Measurements from ENCODE around the gene MBD3L2B. TPM values are rescaled to one million over a fixed set of nuclear protein-coding genes. Genes with fewer than 3 reads are reported as not detected.
A peak's percentile ranks its signal among the peaks of the same experiment; 100 is the strongest.
"Not testable (repeated sequence)": the region's sequence is repeated elsewhere in the genome, so short reads cannot be mapped to it uniquely, and the experiment has no call there.

The MBD3L2B gene
- polyA plus RNA-seq, 6 donors from 2014 or later, result not detected

DNA sequence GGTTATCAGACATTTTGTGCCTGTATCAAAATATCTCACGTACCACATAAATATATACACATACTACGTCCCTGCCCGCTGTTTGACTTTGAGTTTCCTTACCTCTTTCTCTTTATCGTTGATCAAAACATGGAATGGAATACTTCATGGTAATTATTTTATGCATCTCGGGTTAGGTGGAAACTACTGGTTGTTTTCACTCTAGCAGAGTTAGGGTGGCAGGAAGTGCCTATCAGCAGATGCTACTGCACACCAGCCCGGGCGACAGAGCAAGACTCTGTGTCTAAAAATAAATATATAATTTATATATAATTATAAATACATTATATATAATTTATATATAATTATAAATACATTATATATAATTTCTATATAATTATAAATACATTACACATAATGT, 31.7 kb upstream of the MBD3L2B start:
- not testable (repeated sequence) for H3K27ac Mint-ChIP-seq; H3K27me3 Mint-ChIP-seq; H3K4me1 Mint-ChIP-seq; ATAC-seq (ENCODE audit: low read depth in 2 of 2); H3K4me3 Mint-ChIP-seq; H3K9me3 Mint-ChIP-seq; H3K36me3 Mint-ChIP-seq; DNase-seq

DNA sequence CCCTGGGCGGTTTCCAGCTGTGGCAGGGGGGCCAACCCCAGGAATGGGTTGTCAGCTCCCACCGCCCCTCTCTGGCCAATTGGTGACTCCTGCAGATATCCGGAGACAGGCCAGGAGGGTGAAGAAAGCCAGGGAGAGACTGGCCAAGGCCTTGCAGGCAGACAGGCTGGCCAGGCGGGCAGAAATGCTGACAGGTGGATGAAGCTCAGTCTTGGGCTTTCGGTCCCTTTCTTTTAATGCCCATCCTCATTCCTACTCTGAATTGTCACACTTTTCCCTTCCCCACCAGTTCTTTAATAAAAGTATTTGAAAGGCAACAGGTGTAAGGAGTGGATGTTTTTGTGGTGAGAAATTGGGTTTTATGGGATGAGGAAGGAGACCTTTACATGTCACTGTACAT, 30.2 kb upstream of the MBD3L2B start:
- DNase-seq; H3K27me3 Mint-ChIP-seq; H3K27ac Mint-ChIP-seq; H3K4me3 Mint-ChIP-seq; H3K9me3 Mint-ChIP-seq; ATAC-seq (ENCODE audit: low read depth in 2 of 2); H3K36me3 Mint-ChIP-seq; H3K4me1 Mint-ChIP-seq: not testable (repeated sequence)

DNA sequence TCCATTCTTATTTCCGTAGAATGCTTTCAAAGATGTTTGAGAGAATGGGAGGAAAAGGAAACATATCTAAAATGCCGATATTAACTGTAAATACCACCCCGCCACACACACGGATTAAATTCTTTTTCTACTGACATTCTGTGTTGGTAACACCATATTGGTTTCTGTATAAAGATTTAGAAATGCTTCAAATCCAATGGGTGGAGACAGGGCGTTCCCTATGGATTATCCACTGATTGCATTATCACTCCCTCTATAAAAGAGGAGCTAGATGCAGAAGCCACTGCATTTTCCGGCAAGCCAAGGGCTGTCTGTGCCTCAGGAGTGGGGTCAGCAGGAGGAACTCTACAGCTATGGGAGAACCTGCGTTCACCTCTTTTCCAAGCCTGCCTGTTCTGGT, 27.8 kb upstream of the MBD3L2B start, which contains the start of gene MBD3L2:
Gene MBD3L2 (plus strand): TSS at position 301 of the 400 bp plus-strand sequence. CDS start 53 bp downstream, at position 354.
- not testable (repeated sequence) for DNase-seq; H3K9me3 Mint-ChIP-seq; ATAC-seq (ENCODE audit: low read depth in 2 of 2); H3K4me1 Mint-ChIP-seq; H3K4me3 Mint-ChIP-seq; H3K27ac Mint-ChIP-seq; H3K27me3 Mint-ChIP-seq; H3K36me3 Mint-ChIP-seq

DNA sequence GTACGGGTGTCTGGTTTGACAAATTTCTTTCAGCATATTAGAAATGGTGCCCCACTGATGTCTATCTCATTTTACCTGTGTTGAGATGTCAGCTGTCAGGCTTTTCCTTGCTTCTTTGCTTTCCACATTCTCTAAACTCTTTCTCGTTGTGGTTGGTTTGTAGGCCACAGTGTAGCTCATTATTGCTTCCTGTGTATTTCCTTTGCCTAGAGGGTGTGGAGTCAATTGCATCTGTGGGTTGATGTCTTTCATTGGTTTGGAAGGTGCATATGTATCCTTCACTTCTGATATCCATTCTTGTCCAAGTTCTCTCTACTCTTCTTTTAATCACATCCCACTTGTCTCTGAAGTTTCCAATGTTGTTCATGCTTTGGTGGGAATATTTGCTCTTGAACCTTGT, 20.3 kb upstream of the MBD3L2B start:
- DNase-seq; H3K9me3 Mint-ChIP-seq; H3K4me1 Mint-ChIP-seq; H3K27me3 Mint-ChIP-seq; ATAC-seq (ENCODE audit: low read depth in 2 of 2); H3K4me3 Mint-ChIP-seq; H3K27ac Mint-ChIP-seq; H3K36me3 Mint-ChIP-seq: not testable (repeated sequence)

DNA sequence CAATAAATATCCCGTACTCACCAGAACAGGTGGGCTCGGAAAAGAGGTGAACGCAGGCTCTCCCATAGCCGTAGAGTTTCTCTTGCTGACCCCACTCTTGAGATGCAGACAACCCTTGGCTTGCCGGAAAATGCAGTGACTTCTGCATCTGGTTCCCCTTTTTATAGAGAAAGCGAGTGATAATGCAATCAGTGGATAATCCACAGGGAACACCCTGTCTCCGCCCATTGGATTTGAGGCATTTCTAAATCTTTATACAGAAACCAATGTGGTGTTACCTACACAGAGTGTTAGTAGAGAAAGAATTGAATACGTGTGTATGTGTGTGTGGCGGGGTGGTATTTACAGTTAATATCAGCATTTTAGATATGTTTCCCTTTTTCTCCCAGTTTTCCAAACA, 18.8 kb upstream of the MBD3L2B start, which contains the start of gene MBD3L4:
Gene MBD3L4 (minus strand): TSS at position 101 of the 400 bp plus-strand sequence. CDS start 35 bp downstream, at position 66.
- H3K4me1 Mint-ChIP-seq; H3K9me3 Mint-ChIP-seq; H3K4me3 Mint-ChIP-seq; ATAC-seq (ENCODE audit: low read depth in 2 of 2); H3K27me3 Mint-ChIP-seq; DNase-seq; H3K36me3 Mint-ChIP-seq; H3K27ac Mint-ChIP-seq: not testable (repeated sequence)

DNA sequence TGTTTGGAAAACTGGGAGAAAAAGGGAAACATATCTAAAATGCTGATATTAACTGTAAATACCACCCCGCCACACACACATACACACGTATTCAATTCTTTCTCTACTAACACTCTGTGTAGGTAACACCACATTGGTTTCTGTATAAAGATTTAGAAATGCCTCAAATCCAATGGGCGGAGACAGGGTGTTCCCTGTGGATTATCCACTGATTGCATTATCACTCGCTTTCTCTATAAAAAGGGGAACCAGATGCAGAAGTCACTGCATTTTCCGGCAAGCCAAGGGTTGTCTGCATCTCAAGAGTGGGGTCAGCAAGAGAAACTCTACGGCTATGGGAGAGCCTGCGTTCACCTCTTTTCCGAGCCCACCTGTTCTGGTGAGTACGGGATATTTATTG, 9.0 kb upstream of the MBD3L2B start, which contains the start of gene MBD3L5:
Gene MBD3L5 (plus strand): TSS at position 301 of the 400 bp plus-strand sequence. CDS start 34 bp downstream, at position 335.
- ATAC-seq (ENCODE audit: low read depth in 2 of 2); H3K4me1 Mint-ChIP-seq; H3K9me3 Mint-ChIP-seq; H3K27me3 Mint-ChIP-seq; H3K27ac Mint-ChIP-seq; H3K4me3 Mint-ChIP-seq; H3K36me3 Mint-ChIP-seq; DNase-seq: not testable (repeated sequence)

DNA sequence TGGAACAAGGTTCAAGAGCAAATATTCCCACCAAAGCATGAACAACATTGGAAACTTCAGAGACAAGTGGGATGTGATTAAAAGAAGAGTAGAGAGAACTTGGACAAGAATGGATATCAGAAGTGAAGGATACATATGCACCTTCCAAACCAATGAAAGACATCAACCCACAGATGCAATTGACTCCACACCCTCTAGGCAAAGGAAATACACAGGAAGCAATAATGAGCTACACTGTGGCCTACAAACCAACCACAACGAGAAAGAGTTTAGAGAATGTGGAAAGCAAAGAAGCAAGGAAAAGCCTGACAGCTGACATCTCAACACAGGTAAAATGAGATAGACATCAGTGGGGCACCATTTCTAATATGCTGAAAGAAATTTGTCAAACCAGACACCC, 7.6 kb upstream of the MBD3L2B start:
- ATAC-seq (ENCODE audit: low read depth in 2 of 2); H3K4me3 Mint-ChIP-seq; DNase-seq: not testable (repeated sequence)

DNA sequence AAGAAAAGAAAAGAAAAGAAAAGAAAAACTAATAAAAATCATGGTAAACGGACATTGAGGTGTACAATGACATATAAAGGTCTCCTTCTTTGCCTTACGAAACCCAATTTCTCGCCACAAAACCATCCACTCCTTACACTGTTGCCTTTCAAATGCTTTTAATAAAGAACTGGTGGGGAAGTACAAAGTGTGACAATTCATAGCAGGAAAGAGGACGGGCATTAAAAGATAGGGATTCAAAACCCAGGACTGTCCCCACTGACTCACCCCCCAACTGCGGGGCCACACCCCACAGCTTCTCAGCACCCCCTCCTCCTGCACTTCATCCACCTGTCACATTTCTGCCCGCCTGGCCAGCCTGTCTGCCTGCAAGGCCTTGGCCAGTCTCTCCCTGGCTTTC, 2.4 kb downstream of the MBD3L2B start:
- ATAC-seq (ENCODE audit: low read depth in 2 of 2) (no peak), DNase-seq (no peak)
- Mint-ChIP-seq H3K9me3 (no peaks in the 10 kb centered on the region), H3K27me3 (peaks cover 0 to 6% (median 5%) of the 10 kb centered on the region in 3 donors), H3K27ac (no peak overlapping the region), H3K4me1 (peaks cover 0 to 2% (median under 1%) of the 10 kb centered on the region in 3 donors), H3K4me3 (no peak overlapping the region), H3K36me3 (no peaks in the 10 kb centered on the region)

More for the DNA sequence above, 7.6 kb upstream of the MBD3L2B start:
- H3K9me3 Mint-ChIP-seq, H3K36me3 Mint-ChIP-seq, H3K27me3 Mint-ChIP-seq, H3K4me1 Mint-ChIP-seq, H3K27ac Mint-ChIP-seq: not testable (repeated sequence)

DNA sequence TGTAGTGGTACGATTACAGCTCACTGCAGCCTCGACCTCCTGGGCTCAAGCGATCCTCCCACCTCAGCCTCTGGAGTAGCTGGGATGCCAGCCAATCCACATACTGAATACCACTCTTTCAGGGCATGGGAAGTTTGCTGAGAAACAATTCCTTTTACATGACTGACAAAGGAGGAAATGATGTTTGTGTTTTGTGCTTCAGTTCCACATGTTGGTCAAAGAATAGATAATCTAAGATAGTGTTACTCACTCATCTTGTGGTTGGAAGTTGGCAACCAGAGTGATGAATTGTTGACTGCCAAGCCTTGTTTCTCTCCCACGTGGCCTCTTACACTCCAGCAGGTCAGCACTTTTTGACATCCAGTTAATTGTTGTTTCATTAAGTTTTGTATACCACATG, 7.6 kb downstream of the MBD3L2B start:
- Mint-ChIP-seq H3K36me3 (no peaks in the 10 kb centered on the region), H3K4me1 (peaks cover 0 to 11% (median 5%) of the 10 kb centered on the region in 3 donors), H3K4me3 (no peak overlapping the region), H3K27me3 (peaks cover 0 to 18% (median 5%) of the 10 kb centered on the region in 3 donors), H3K27ac (peak overlapping the region in 3 of 6 donors; percentile 8 to 66 (median 20)), H3K9me3 (no peaks in the 10 kb centered on the region)
- peak in 1 of 2 donors; percentile 56 for ATAC-seq (ENCODE audit: low read depth in 2 of 2)
- DNase-seq, result no peak

DNA sequence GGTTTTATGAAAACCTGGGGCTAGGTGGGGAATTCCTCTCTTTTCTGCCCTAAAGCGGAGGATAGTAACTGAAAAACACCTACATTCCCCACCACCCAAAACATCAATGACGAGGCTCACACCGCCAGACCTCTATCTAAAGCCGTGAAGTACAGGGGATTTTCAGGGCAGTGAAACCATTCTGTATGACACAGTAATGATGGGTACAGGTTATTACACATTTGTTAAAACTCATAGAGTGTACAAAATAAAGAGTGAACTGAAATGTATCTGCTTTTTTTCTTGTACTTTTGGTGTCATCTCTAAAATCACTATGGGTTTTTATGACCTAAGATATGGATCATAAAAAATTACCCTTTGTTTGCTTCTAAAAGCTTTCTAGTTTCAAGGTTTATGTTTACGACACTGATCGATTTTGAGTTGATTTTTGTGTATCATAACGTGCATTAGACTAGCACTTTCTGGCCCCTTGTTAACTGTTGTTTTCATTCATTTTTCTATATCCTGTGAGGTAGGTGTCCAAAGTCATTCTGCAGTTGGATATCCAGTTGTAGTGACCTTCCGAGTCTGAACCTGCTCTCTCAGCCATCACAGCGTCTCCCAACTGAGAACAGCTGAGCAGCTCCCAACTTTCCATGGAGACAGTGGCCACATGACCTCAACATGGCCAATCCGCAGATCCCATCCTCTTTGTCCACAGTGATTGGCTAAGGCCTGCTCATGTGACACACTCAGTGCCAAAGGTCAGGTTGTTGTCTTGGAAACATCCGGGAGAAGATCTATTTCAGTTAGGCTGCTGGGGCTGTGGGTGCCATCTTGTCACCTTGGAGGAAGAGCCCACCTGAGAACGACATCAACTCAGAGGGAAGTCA, 10.3 kb downstream of the MBD3L2B start:
- peaks cover 0 to 17% (median 11%) of the 10 kb centered on the region in 3 donors for H3K4me1 Mint-ChIP-seq
- H3K36me3 Mint-ChIP-seq, result no peaks in the 10 kb centered on the region
- H3K27ac Mint-ChIP-seq, result no peak overlapping the region
- H3K9me3 Mint-ChIP-seq, result no peaks in the 10 kb centered on the region
- ATAC-seq (ENCODE audit: low read depth in 2 of 2), result no peak
- DNase-seq, result no peak
- no peak overlapping the region for H3K4me3 Mint-ChIP-seq
- peaks cover 0 to 18% (median 0%) of the 10 kb centered on the region in 3 donors for H3K27me3 Mint-ChIP-seq

DNA sequence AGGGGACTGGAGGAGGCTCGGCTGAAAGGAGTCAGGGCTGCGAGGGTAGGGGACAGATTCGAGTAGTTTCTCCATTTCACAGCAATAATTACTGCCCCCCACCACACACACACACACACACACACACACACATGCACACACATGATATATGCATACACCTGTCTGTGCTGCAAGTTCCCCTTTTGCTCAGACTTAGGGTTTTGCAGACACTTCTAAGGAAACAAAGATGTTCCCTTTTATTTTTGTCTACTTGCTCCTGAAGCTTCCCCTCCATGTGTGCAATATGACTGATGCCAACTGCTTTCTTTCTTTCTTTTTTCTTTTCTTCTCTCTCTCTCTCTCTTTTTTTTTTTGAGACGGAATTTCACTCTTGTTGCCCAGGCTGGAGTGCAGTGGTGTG, 13.4 kb downstream of the MBD3L2B start:
- peak; percentile 32 to 37 for ATAC-seq (ENCODE audit: low read depth in 2 of 2)
- no peaks in the 10 kb centered on the region for H3K9me3 Mint-ChIP-seq
- no peak overlapping the region for H3K4me3 Mint-ChIP-seq
- H3K27me3 Mint-ChIP-seq, result peaks cover 0 to 12% (median 5%) of the 10 kb centered on the region in 3 donors
- H3K36me3 Mint-ChIP-seq, result no peaks in the 10 kb centered on the region
- H3K27ac Mint-ChIP-seq, result peak overlapping the region in 1 of 6 donors; percentile 24
- DNase-seq, result peak; percentile 5
- peaks cover 0 to 15% (median 6%) of the 10 kb centered on the region in 3 donors for H3K4me1 Mint-ChIP-seq

DNA sequence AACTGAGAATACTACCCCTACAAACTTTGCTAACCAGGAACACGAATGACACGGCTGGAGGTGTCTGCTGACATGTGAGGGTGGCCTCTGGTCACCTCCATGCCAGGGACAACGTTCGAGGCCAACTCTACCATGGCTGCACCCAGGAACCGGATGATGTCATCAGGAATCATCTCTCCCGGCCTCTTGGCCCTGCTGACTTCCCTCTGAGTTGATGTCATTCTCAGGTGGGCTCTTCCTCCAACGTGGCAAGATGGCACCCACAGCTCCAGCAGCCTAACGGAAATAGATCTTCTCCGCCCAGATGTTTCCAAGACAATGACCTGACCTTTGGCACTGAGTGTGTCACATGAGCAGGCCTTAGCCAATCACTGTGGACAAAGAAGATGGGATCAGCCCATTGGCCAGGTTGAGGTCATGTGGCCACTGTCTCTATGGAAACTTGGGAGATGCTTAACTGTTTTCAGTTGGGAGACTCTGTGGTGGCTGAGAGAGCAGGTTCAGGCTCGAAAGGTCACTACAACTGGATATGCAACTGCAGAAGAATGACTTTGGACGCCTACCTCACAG, 15.0 kb downstream of the MBD3L2B start:
- no peak overlapping the region for H3K27ac Mint-ChIP-seq
- no peaks in the 10 kb centered on the region for H3K9me3 Mint-ChIP-seq
- DNase-seq (no peak), ATAC-seq (ENCODE audit: low read depth in 2 of 2) (no peak)
- no peak overlapping the region for H3K4me3 Mint-ChIP-seq
- H3K4me1 Mint-ChIP-seq, result peaks cover 0 to 15% (median 6%) of the 10 kb centered on the region in 3 donors
- H3K36me3 Mint-ChIP-seq, result no peaks in the 10 kb centered on the region
- H3K27me3 Mint-ChIP-seq, result peaks cover under 1 to 15% (median 5%) of the 10 kb centered on the region in 3 donors

DNA sequence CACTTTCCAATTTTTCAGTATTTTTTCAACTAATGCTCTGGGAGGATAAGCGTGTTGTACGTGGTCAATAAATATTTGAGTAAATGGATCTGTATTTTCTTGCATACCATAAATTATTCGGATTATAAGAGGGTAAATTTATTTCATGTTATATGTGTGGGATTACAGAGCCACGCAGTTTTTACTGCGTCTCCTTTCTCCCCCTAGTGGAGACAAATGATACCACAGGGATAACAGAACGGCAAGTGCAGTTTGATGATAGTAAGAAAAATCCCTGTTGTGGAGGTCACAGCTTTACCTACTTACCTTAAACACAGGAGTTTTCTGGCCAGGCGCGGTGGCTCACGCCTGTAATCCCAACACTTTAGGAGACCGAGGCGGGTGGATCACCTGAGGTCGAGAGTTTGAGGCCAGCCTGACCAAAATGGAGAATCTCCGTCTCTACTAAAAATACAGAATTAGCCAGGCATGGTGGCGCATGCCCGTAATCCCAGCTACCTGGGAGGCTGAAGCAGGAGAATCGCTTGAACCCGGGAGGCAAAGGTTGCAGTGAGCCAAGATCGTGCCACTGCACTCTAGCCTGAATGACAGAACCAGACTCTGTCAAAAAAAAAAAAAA, 16.8 kb downstream of the MBD3L2B start:
- Mint-ChIP-seq H3K4me1 (peaks cover 5 to 14% (median 6%) of the 10 kb centered on the region in 3 donors), H3K27me3 (peaks cover 13 to 14% (median 14%) of the 10 kb centered on the region in 3 donors), H3K4me3 (no peak overlapping the region), H3K36me3 (no peaks in the 10 kb centered on the region), H3K9me3 (no peaks in the 10 kb centered on the region), H3K27ac (no peak overlapping the region)
- ATAC-seq (ENCODE audit: low read depth in 2 of 2) (no peak), DNase-seq (no peak)
